Activated CD8-positive, alpha-beta T cell treated with anti-CD3 and anti-CD28 coated beads for 36 hours (primary cell): ENCODE data around the gene ODF2L. TPM values are rescaled to one million over a fixed set of nuclear protein-coding genes. Genes with fewer than 3 reads are reported as not detected.

Experiments used
- ATAC-seq: fragments of 200-7000 bp; cut with Tn5 transposase; one replicate; pipeline ENCODE4 v1.10.0; 2021; ENCODE audit warnings: mild to moderate bottlenecking, moderate library complexity
- CTCF ChIA-PET: fragments of 350-600 bp; sonication (Branson Sonifier 250); formaldehyde crosslinking; loops from one replicate; lab custom pipeline; 2021; ENCODE audit warnings: antibody characterized with exemption; lab: Charles Lee
- POLR2A ChIA-PET: fragments of 350-600 bp; sonication (Branson Sonifier 250); formaldehyde crosslinking; loops from one replicate; lab custom pipeline; 2021; ENCODE audit warnings: antibody characterized with exemption; lab: Charles Lee
- DNase-seq: peaks from one replicate; pipeline ENCODE4 v3.0.0-alpha.2; 2020
- H3K27ac Mint-ChIP-seq: one replicate; pipeline ENCODE4 v1.8.0; 2021; ENCODE audit warnings: mild to moderate bottlenecking, mixed read lengths
- H3K27me3 Mint-ChIP-seq: one replicate; pipeline ENCODE4 v1.8.0; 2021; ENCODE audit warnings: mixed read lengths
- H3K36me3 Mint-ChIP-seq: one replicate; pipeline ENCODE4 v1.8.0; 2021; ENCODE audit warnings: low read depth, mixed read lengths
- H3K4me1 Mint-ChIP-seq: one replicate; pipeline ENCODE4 v1.8.0; 2021; ENCODE audit warnings: low read depth, mixed read lengths
- H3K4me3 Mint-ChIP-seq: one replicate; pipeline ENCODE4 v1.8.0; 2021; ENCODE audit warnings: mild to moderate bottlenecking, moderate library complexity, mixed read lengths
- H3K9me3 Mint-ChIP-seq: one replicate; pipeline ENCODE4 v1.8.0; 2021; ENCODE audit warnings: mixed read lengths
- intact Hi-C: fragments of 100-400 bp; cut with micrococcal nuclease; formaldehyde crosslinking; loops from one replicate; pipeline ENCODE4 v1.10.0; 2022
- total RNA-seq, 2 experiments: library from RNA; stranded (reverse); gene quantifications; one replicate each; pipeline ENCODE4 v1.2.3, GENCODE V29; 2021
- TF ChIP-seq, protein P1 (sequence below): fragments of 200-600 bp; IDR thresholded peaks from one replicate; pipeline ENCODE4 v1.8.0; 2022; ENCODE audit warnings: antibody characterized with exemption, mild to moderate bottlenecking

Gene ODF2L, protein sequence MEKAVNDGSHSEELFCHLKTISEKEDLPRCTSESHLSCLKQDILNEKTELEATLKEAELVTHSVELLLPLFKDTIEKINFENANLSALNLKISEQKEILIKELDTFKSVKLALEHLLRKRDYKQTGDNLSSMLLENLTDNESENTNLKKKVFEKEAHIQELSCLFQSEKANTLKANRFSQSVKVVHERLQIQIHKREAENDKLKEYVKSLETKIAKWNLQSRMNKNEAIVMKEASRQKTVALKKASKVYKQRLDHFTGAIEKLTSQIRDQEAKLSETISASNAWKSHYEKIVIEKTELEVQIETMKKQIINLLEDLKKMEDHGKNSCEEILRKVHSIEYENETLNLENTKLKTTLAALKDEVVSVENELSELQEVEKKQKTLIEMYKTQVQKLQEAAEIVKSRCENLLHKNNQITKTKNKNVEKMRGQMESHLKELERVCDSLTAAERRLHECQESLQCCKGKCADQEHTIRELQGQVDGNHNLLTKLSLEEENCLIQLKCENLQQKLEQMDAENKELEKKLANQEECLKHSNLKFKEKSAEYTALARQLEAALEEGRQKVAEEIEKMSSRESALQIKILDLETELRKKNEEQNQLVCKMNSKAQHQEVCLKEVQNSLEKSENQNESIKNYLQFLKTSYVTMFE
- 10 to 100 TPM; 21.7 to 23.8 TPM for total RNA-seq

DNA sequence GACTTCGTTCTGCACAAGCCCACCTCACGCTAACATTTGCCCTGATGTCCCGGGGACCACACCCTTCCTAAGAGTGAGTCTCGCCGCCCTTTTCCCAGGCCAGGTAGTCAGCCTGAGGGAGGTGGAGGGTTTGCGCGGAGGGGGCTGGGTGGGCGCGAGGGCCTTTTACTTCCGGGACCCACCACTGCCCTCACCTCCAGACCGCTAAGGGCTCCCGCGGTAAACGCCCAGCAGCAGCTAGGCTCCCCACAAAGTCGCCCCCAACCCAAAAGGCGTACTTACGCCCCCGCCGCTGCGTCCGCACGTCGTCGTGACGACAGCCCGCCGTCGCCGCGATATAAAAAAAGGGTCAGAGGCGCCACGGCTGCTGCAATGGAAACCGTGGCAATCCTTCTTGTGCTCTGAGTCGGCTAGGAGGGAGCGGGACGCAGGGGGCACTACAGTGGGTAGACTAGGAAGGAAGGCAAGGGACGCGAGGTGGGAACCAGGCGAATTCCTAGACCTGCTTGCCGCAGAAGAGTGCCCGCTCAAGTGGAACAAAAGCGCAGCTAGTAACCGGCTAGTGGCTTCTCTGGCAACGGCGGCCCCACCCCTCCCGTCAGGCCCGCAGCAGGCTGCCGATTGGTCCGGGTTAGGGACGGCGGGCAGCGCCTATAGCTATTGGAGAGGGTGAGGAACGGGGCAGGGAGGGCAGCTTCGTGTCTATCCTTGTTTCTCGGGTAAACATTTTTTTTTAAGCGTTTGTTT, at the start of gene ODF2L:
ODF2L (minus strand) TSS at position 573 of the 747 bp plus-strand sequence. CDS start 9,296 bp downstream, outside the sequence.
- Mint-ChIP-seq H3K36me3 (peaks cover 7% of the 10 kb centered on the region), H3K27me3 (no peaks in the 10 kb centered on the region), H3K4me3 (peak within 1 kb of the TSS; percentile 95), H3K9me3 (peaks cover 2% of the 10 kb centered on the region), H3K27ac (peak within 1 kb of the TSS; percentile 93), H3K4me1 (peaks cover 49% of the 10 kb centered on the region)
- ATAC-seq (peak; percentile 100), DNase-seq (peak; percentile 93)
- POLR2A ChIA-PET: interaction anchor here (0.6 to 0.9 kb wide), 3 partner anchors 10 to 309 kb away, joined by 3 to 5 read pairs (median 3); partner anchors contain the start of gene SH3GLB1
- CTCF ChIA-PET: interaction anchor here (0.8 to 1.5 kb wide), 10 partner anchors 9 to 700 kb away, joined by 3 to 8 read pairs (median 4); partner anchors contain the start of gene SH3GLB1
- intact Hi-C loops: loop anchor here (10.0 kb wide), 1 partner anchor 309 kb away; the partner anchor contains the start of gene SH3GLB1
- TF ChIP-seq, protein P1, sequence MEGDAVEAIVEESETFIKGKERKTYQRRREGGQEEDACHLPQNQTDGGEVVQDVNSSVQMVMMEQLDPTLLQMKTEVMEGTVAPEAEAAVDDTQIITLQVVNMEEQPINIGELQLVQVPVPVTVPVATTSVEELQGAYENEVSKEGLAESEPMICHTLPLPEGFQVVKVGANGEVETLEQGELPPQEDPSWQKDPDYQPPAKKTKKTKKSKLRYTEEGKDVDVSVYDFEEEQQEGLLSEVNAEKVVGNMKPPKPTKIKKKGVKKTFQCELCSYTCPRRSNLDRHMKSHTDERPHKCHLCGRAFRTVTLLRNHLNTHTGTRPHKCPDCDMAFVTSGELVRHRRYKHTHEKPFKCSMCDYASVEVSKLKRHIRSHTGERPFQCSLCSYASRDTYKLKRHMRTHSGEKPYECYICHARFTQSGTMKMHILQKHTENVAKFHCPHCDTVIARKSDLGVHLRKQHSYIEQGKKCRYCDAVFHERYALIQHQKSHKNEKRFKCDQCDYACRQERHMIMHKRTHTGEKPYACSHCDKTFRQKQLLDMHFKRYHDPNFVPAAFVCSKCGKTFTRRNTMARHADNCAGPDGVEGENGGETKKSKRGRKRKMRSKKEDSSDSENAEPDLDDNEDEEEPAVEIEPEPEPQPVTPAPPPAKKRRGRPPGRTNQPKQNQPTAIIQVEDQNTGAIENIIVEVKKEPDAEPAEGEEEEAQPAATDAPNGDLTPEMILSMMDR: no peak

DNA sequence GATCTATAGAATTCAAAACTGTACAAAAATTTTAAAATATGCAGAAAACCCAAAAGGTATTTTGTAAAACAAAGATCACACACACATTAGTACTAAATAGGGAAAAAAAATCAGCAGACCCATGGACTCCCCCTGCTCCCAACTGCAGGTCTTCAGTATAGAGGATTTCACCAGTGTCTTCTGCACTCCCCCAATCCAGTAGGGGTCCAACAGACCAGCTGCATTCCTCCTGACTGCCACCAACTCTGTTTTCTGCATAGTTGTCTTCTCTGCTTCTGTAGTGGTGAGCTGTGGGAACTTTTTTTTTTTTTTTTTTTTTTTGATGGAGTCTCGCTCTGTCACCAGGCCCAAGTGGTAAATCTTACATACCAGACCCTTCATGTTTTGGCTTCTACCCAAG, 49.8 kb upstream of the ODF2L start:
- TF ChIP-seq, protein P1: no peak

DNA sequence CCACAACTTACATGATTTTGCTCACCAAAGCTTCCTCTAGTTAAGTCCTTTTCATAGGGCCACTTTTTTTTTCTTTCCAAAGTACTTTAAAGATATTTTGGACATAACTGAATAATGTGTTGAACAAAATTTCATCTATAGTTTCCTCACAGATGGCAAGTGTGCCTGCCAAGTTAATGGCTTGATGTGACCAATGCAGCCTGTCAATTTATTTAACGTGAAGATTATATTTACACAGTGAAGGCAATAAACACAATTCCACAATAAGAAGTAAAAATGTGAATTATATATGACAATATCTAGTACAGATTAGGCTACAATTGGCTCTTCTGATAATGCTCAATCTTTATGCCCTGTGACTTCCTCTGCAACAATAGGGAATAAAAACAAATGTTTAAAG, 45.9 kb upstream of the ODF2L start:
- no peaks in the 10 kb centered on the region for H3K36me3 Mint-ChIP-seq
- no peaks in the 10 kb centered on the region for H3K9me3 Mint-ChIP-seq
- H3K27me3 Mint-ChIP-seq: peaks cover 8% of the 10 kb centered on the region
- no peak for ATAC-seq
- POLR2A ChIA-PET: no interaction called here
- CTCF ChIA-PET: interaction anchor here (1.1 to 2.0 kb wide), 3 partner anchors 18 to 41 kb away, joined by 3 to 11 read pairs (median 3); no protein-coding TSS in a partner anchor
- no peak overlapping the region for H3K4me3 Mint-ChIP-seq
- peaks cover 7% of the 10 kb centered on the region for H3K4me1 Mint-ChIP-seq
- intact Hi-C loops: no loop called here
- H3K27ac Mint-ChIP-seq: no peak overlapping the region
- DNase-seq: no peak
- TF ChIP-seq, protein P1: no peak

More for the DNA sequence above, 49.8 kb upstream of the ODF2L start:
- no peaks in the 10 kb centered on the region for H3K9me3 Mint-ChIP-seq
- H3K27ac Mint-ChIP-seq: no peak overlapping the region
- ATAC-seq (no peak), DNase-seq (no peak)
- POLR2A ChIA-PET: no interaction called here
- H3K4me3 Mint-ChIP-seq: no peak overlapping the region
- H3K4me1 Mint-ChIP-seq: peaks cover 7% of the 10 kb centered on the region
- intact Hi-C loops: no loop called here
- no peaks in the 10 kb centered on the region for H3K36me3 Mint-ChIP-seq
- CTCF ChIA-PET: interaction anchor here (0.9 to 1.0 kb wide), 2 partner anchors 8 to 10 kb away, joined by 3 to 4 read pairs; no protein-coding TSS in a partner anchor
- no peaks in the 10 kb centered on the region for H3K27me3 Mint-ChIP-seq

DNA sequence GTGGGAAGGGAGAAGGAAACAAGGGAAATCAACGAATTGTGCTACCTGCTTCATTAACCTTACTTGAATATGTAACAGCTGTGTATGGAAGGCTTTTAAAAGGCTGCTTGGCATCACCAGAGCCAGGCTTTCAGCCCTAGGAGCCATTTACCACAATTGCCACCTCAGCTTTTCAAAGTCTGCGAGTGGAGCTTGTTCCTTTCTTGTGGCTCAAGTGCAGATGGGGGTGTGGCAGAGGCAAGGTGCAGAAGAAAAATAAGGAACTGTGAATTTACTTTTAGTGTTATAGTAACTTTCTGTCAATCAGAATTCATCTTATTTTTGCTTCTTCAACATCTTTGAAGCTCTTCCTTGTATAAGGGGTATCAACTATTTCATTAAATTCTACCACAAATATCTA, 45.5 kb upstream of the ODF2L start:
- ATAC-seq (no peak), DNase-seq (peak; percentile 13)
- no peaks in the 10 kb centered on the region for H3K9me3 Mint-ChIP-seq
- intact Hi-C loops: no loop called here
- no peak overlapping the region for H3K27ac Mint-ChIP-seq
- H3K4me1 Mint-ChIP-seq: peaks cover 7% of the 10 kb centered on the region
- CTCF ChIA-PET: interaction anchor here (1.0 to 2.0 kb wide), 4 partner anchors 18 to 57 kb away, joined by 3 to 11 read pairs (median 3); no protein-coding TSS in a partner anchor
- no peaks in the 10 kb centered on the region for H3K36me3 Mint-ChIP-seq
- POLR2A ChIA-PET: no interaction called here
- TF ChIP-seq, protein P1: no peak
- no peak overlapping the region for H3K4me3 Mint-ChIP-seq
- H3K27me3 Mint-ChIP-seq: peaks cover 8% of the 10 kb centered on the region
